Thoracic aorta (tissue), 2 donors: ENCODE results near the gene COPG1. TPM values are rescaled to one million over a fixed set of nuclear protein-coding genes. Genes with fewer than 3 reads are reported as not detected.

Experiments
- ATAC-seq: fragments of 150-250 bp; one replicate; pipeline ENCODE4 v1.8.0; 2017; ENCODE audit warnings: low read depth; ENCODE audit not compliant: insufficient number of reproducible peaks, low FRiP score
- DNase-seq: peaks from one replicate; pipeline ENCODE4 v3.0.0-alpha.2; 2020; ENCODE audit warnings: low spot score
- H3K27ac ChIP-seq, 2 donors: fragments of 200-600 bp; sonication (generic); 1 replicate in 1 of 2; 2 replicates in 1 of 2; pipeline ENCODE4 v1.5.1; 2016; ENCODE audit warnings: mild to moderate bottlenecking in 2 of 2, moderate library complexity in 2 of 2
- H3K27me3 ChIP-seq: fragments of 200-600 bp; sonication (generic); replicated peaks from 2 replicates; pipeline ENCODE4 v1.6.0; 2016; ENCODE audit warnings: mild to moderate bottlenecking; ENCODE audit not compliant: insufficient read depth
- H3K36me3 ChIP-seq: fragments of 200-600 bp; sonication (generic); one replicate; pipeline ENCODE4 v1.5.1; 2016
- H3K4me1 ChIP-seq, 2 donors: fragments of 200-600 bp; sonication (generic); 1 replicate in 1 of 2; 2 replicates in 1 of 2; pipeline versions ENCODE4 v1.5.1 to v1.6.0; 2016; ENCODE audit warnings: low read depth in 2 of 2, mild to moderate bottlenecking in 1 of 2; ENCODE audit not compliant: control insufficient read depth in 1 of 2
- H3K4me3 ChIP-seq: fragments of 200-600 bp; sonication (generic); 2 replicates; pipeline ENCODE4 v1.5.1; 2016; ENCODE audit warnings: mild to moderate bottlenecking
- H3K9me3 ChIP-seq: fragments of 200-600 bp; sonication (generic); 2 replicates; pipeline ENCODE4 v1.5.1; 2016
- total RNA-seq, 2 donors: library from RNA; depleted of rRNA; stranded (reverse); fragments of >200 nt; gene quantifications; one replicate each; pipeline versions ENCODE4 v1.1.0 to v1.2.3, GENCODE V29; 2016
- TF ChIP-seq, protein P1 (sequence below): fragments of 200-600 bp; sonication (generic); IDR thresholded peaks from one replicate; pipeline ENCODE4 v1.5.1; 2019; ENCODE audit warnings: antibody characterized with exemption

Gene COPG1
- total RNA-seq, 2 donors from 2014 or later: 126 to 141 TPM

DNA sequence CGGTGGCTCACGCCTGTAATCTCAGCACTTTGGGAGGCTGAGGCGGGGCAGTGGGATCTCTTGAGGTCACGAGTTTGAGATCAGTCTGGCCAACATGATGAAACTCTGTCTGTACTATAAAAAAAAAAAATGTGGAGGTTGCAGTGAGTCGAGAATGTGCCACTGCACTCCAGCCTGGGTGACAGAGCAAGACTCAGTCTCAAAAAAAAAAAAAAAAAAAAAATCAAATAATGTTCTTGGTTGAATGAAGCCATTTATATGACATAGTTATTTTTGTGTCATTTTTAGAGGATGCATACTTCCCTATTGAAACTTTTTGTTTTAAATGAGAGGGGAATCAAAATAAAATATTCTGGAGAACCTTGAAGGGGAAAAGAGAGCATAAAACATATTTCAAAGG, 32.3 kb downstream of the COPG1 start:
- Histone ChIP-seq H3K27ac (no peak overlapping the region), H3K36me3 (peaks cover 3% of the 10 kb centered on the region), H3K9me3 (no peaks in the 10 kb centered on the region), H3K4me1 (peaks cover 8 to 30% of the 10 kb centered on the region in 2 donors), H3K27me3 (no peaks in the 10 kb centered on the region), H3K4me3 (no peak overlapping the region)
- TF ChIP-seq, protein P1, sequence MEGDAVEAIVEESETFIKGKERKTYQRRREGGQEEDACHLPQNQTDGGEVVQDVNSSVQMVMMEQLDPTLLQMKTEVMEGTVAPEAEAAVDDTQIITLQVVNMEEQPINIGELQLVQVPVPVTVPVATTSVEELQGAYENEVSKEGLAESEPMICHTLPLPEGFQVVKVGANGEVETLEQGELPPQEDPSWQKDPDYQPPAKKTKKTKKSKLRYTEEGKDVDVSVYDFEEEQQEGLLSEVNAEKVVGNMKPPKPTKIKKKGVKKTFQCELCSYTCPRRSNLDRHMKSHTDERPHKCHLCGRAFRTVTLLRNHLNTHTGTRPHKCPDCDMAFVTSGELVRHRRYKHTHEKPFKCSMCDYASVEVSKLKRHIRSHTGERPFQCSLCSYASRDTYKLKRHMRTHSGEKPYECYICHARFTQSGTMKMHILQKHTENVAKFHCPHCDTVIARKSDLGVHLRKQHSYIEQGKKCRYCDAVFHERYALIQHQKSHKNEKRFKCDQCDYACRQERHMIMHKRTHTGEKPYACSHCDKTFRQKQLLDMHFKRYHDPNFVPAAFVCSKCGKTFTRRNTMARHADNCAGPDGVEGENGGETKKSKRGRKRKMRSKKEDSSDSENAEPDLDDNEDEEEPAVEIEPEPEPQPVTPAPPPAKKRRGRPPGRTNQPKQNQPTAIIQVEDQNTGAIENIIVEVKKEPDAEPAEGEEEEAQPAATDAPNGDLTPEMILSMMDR: no peak
- no peak for ATAC-seq
- no peak for DNase-seq

DNA sequence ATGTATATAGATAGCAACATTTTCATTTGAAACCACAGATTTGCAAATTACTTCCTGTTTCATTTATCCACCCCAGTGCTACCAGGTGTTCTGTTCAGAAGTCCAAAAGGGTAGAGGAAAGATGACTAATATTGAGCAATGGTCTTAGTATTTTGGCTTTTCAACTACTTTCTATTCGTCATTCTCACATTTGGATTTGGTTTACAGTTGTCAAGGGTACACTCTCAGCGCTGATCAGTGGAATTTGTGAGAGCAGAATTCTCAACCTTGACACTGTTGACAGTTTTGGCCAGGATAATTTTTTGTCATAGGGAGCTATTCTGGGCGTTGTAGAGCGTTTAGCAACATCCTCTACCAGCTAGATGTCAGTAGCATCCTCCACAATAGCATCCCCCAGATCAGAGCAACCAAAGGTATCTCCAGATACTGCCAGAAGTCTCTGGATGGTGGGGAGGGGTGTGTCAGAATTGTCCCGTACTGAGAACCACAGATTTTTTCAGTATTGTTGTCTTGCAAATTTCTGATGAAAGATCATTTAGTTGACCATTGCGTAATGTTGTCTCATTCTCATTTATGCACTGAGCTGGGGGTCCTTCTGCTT, 33.4 kb downstream of the COPG1 start:
- TF ChIP-seq, protein P1: no peak
- Histone ChIP-seq H3K4me1 (peaks cover 8 to 26% of the 10 kb centered on the region in 2 donors), H3K9me3 (no peaks in the 10 kb centered on the region), H3K27ac (no peak overlapping the region), H3K36me3 (no peaks in the 10 kb centered on the region), H3K27me3 (no peaks in the 10 kb centered on the region), H3K4me3 (no peak overlapping the region)
- DNase-seq (no peak), ATAC-seq (no peak)

- no peak overlapping the region for H3K27ac ChIP-seq
- H3K36me3 ChIP-seq: peaks cover 16% of the 10 kb centered on the region
- no peak overlapping the region for H3K4me3 ChIP-seq
Observed at GRCh38 chr3:129286081-129286480, 36.7 kb downstream of the COPG1 start.

GRCh38 chr3:129288446-129288845, 39.0 kb downstream of the COPG1 start:
- no peaks in the 10 kb centered on the region for H3K9me3 ChIP-seq
- H3K27ac ChIP-seq: no peak overlapping the region
- H3K27me3 ChIP-seq: no peaks in the 10 kb centered on the region
- ATAC-seq: no peak
- H3K4me1 ChIP-seq: no peaks in the 10 kb centered on the region
- H3K36me3 ChIP-seq: peaks cover 19% of the 10 kb centered on the region
- TF ChIP-seq, protein P1: no peak
- no peak overlapping the region for H3K4me3 ChIP-seq
- DNase-seq: no peak

More at GRCh38 chr3:129286081-129286480, 36.7 kb downstream of the COPG1 start:
- Histone ChIP-seq H3K27me3 (no peaks in the 10 kb centered on the region), H3K9me3 (no peaks in the 10 kb centered on the region), H3K4me1 (peaks cover 0 to 4% of the 10 kb centered on the region in 2 donors)
- no peak for ATAC-seq
- DNase-seq: no peak
- TF ChIP-seq, protein P1: no peak

- peaks cover 21% of the 10 kb centered on the region for H3K36me3 ChIP-seq
- H3K4me3 ChIP-seq: no peak overlapping the region
- ATAC-seq (no peak), DNase-seq (no peak)
- TF ChIP-seq, protein P1: no peak
- no peaks in the 10 kb centered on the region for H3K27me3 ChIP-seq
- H3K4me1 ChIP-seq: no peaks in the 10 kb centered on the region
- no peaks in the 10 kb centered on the region for H3K9me3 ChIP-seq
- no peak overlapping the region for H3K27ac ChIP-seq
Observed at GRCh38 chr3:129289201-129289921, 40.0 kb downstream of the COPG1 start.
